ENCODE results near the gene KRT72. TPM values are rescaled to one million over a fixed set of nuclear protein-coding genes. Genes with fewer than 3 reads are reported as not detected.

Gene KRT72
- total RNA-seq, 2 donors from 2014 or later: not detected

- H3K9me3 Mint-ChIP-seq: no peaks in the 10 kb centered on the region
- H3K4me3 Mint-ChIP-seq: no peak overlapping the region
Measured at GRCh38 chr12:52584156-52584682, 17.0 kb downstream of the KRT72 start.

GRCh38 chr12:52582971-52583456 is 18.2 kb downstream of the KRT72 start:
- Mint-ChIP-seq H3K9me3 (no peaks in the 10 kb centered on the region), H3K4me1 (peaks cover 10% of the 10 kb centered on the region), H3K27ac (no peak overlapping the region), H3K4me3 (no peak overlapping the region), H3K27me3 (peaks cover 5% of the 10 kb centered on the region), H3K36me3 (ENCODE audit: low read depth) (no peaks in the 10 kb centered on the region)
- ATAC-seq (replicated peaks): peak; percentile 73

More at GRCh38 chr12:52584156-52584682, 17.0 kb downstream of the KRT72 start:
- no peak for ATAC-seq (replicated peaks)
- no peak overlapping the region for H3K27ac Mint-ChIP-seq
- no peaks in the 10 kb centered on the region for H3K36me3 Mint-ChIP-seq (ENCODE audit: low read depth)
- H3K27me3 Mint-ChIP-seq: peaks cover 5% of the 10 kb centered on the region
- H3K4me1 Mint-ChIP-seq: peaks cover 10% of the 10 kb centered on the region

- no peaks in the 10 kb centered on the region for H3K36me3 Mint-ChIP-seq (ENCODE audit: low read depth)
- peaks cover 10% of the 10 kb centered on the region for H3K4me1 Mint-ChIP-seq
- H3K27ac Mint-ChIP-seq: no peak overlapping the region
- no peak for ATAC-seq (replicated peaks)
- peaks cover 5% of the 10 kb centered on the region for H3K27me3 Mint-ChIP-seq
- no peaks in the 10 kb centered on the region for H3K9me3 Mint-ChIP-seq
- H3K4me3 Mint-ChIP-seq: no peak overlapping the region
Measured at GRCh38 chr12:52582486-52582885, 18.8 kb downstream of the KRT72 start.

GRCh38 chr12:52581481-52581880 is 19.8 kb downstream of the KRT72 start:
- Mint-ChIP-seq H3K4me1 (peaks cover 10% of the 10 kb centered on the region), H3K9me3 (no peaks in the 10 kb centered on the region)

GRCh38 chr12:52581066-52581465 is 20.2 kb downstream of the KRT72 start:
- Mint-ChIP-seq H3K4me3 (no peak overlapping the region), H3K4me1 (peaks cover 5% of the 10 kb centered on the region), H3K27me3 (peaks cover 6% of the 10 kb centered on the region), H3K27ac (no peak overlapping the region), H3K9me3 (no peaks in the 10 kb centered on the region), H3K36me3 (ENCODE audit: low read depth) (no peaks in the 10 kb centered on the region)
- no peak for ATAC-seq (replicated peaks)

More at GRCh38 chr12:52581481-52581880, 19.8 kb downstream of the KRT72 start:
- no peak overlapping the region for H3K4me3 Mint-ChIP-seq
- ATAC-seq (replicated peaks): no peak
- H3K27ac Mint-ChIP-seq: no peak overlapping the region
- peaks cover 5% of the 10 kb centered on the region for H3K27me3 Mint-ChIP-seq
- H3K36me3 Mint-ChIP-seq (ENCODE audit: low read depth): no peaks in the 10 kb centered on the region

- Mint-ChIP-seq H3K36me3 (ENCODE audit: low read depth) (no peaks in the 10 kb centered on the region), H3K27ac (no peak overlapping the region), H3K4me3 (no peak overlapping the region), H3K9me3 (no peaks in the 10 kb centered on the region), H3K4me1 (peaks cover 4% of the 10 kb centered on the region), H3K27me3 (peaks cover 9% of the 10 kb centered on the region)
- no peak for ATAC-seq (replicated peaks)
Measured at GRCh38 chr12:52580496-52580895, 20.8 kb downstream of the KRT72 start.

- Mint-ChIP-seq H3K4me3 (no peak overlapping the region), H3K36me3 (ENCODE audit: low read depth) (no peaks in the 10 kb centered on the region), H3K27ac (no peak overlapping the region), H3K27me3 (peaks cover 9% of the 10 kb centered on the region), H3K9me3 (no peaks in the 10 kb centered on the region), H3K4me1 (no peaks in the 10 kb centered on the region)
- no peak for ATAC-seq (replicated peaks)
Measured at GRCh38 chr12:52579468-52580465, 21.5 kb downstream of the KRT72 start.

GRCh38 chr12:52578469-52578868 is 22.8 kb downstream of the KRT72 start:
- Mint-ChIP-seq H3K4me3 (no peak overlapping the region), H3K27ac (no peak overlapping the region), H3K27me3 (peaks cover 9% of the 10 kb centered on the region), H3K4me1 (no peaks in the 10 kb centered on the region), H3K36me3 (ENCODE audit: low read depth) (no peaks in the 10 kb centered on the region), H3K9me3 (no peaks in the 10 kb centered on the region)
- no peak for ATAC-seq (replicated peaks)

- H3K4me3 Mint-ChIP-seq: no peak overlapping the region
- ATAC-seq (replicated peaks): no peak
- no peaks in the 10 kb centered on the region for H3K4me1 Mint-ChIP-seq
- peaks cover 14% of the 10 kb centered on the region for H3K27me3 Mint-ChIP-seq
- H3K27ac Mint-ChIP-seq: no peak overlapping the region
- no peaks in the 10 kb centered on the region for H3K9me3 Mint-ChIP-seq
- H3K36me3 Mint-ChIP-seq (ENCODE audit: low read depth): no peaks in the 10 kb centered on the region
Measured at GRCh38 chr12:52577316-52577715, 23.9 kb downstream of the KRT72 start.

- H3K9me3 Mint-ChIP-seq: no peaks in the 10 kb centered on the region
- no peak for ATAC-seq (replicated peaks)
- H3K36me3 Mint-ChIP-seq (ENCODE audit: low read depth): no peaks in the 10 kb centered on the region
- H3K4me1 Mint-ChIP-seq: no peaks in the 10 kb centered on the region
- no peak overlapping the region for H3K27ac Mint-ChIP-seq
- H3K27me3 Mint-ChIP-seq: peaks cover 14% of the 10 kb centered on the region
- H3K4me3 Mint-ChIP-seq: no peak overlapping the region
Measured at GRCh38 chr12:52575948-52576347, 25.3 kb downstream of the KRT72 start.

- Mint-ChIP-seq H3K9me3 (no peaks in the 10 kb centered on the region), H3K27me3 (peaks cover 11% of the 10 kb centered on the region), H3K36me3 (ENCODE audit: low read depth) (no peaks in the 10 kb centered on the region), H3K4me3 (no peak overlapping the region), H3K4me1 (no peaks in the 10 kb centered on the region), H3K27ac (no peak overlapping the region)
- ATAC-seq (replicated peaks): no peak
Measured at GRCh38 chr12:52575256-52575655, 26.0 kb downstream of the KRT72 start.

- Mint-ChIP-seq H3K27ac (no peak within 1 kb of the TSS), H3K36me3 (ENCODE audit: low read depth) (no peaks in the 10 kb centered on the region), H3K4me3 (no peak within 1 kb of the TSS), H3K27me3 (peaks cover 13% of the 10 kb centered on the region), H3K4me1 (no peaks in the 10 kb centered on the region), H3K9me3 (no peaks in the 10 kb centered on the region)
- ATAC-seq (replicated peaks): no peak
Measured at GRCh38 chr12:52573743-52574142, 27.5 kb downstream of the KRT72 start, which contains the start of gene KRT74. KRT74 (minus strand) TSS chr12:52573843; CDS start chr12:52573777, 66 bp downstream.

GRCh38 chr12:52573306-52573705 is 28.0 kb downstream of the KRT72 start:
- Mint-ChIP-seq H3K4me1 (no peaks in the 10 kb centered on the region), H3K36me3 (ENCODE audit: low read depth) (no peaks in the 10 kb centered on the region), H3K9me3 (no peaks in the 10 kb centered on the region), H3K27ac (no peak overlapping the region), H3K4me3 (no peak overlapping the region), H3K27me3 (peaks cover 13% of the 10 kb centered on the region)
- no peak for ATAC-seq (replicated peaks)

GRCh38 chr12:52570511-52570910 is 30.8 kb downstream of the KRT72 start:
- no peak overlapping the region for H3K4me3 Mint-ChIP-seq
- H3K36me3 Mint-ChIP-seq (ENCODE audit: low read depth): no peaks in the 10 kb centered on the region

GRCh38 chr12:52568111-52568510 is 33.2 kb downstream of the KRT72 start:
- no peak overlapping the region for H3K27ac Mint-ChIP-seq
- no peak for ATAC-seq (replicated peaks)
- no peaks in the 10 kb centered on the region for H3K4me1 Mint-ChIP-seq
- H3K4me3 Mint-ChIP-seq: no peak overlapping the region
- no peaks in the 10 kb centered on the region for H3K9me3 Mint-ChIP-seq
- H3K36me3 Mint-ChIP-seq (ENCODE audit: low read depth): no peaks in the 10 kb centered on the region
- H3K27me3 Mint-ChIP-seq: peaks cover 32% of the 10 kb centered on the region

More at GRCh38 chr12:52570511-52570910, 30.8 kb downstream of the KRT72 start:
- ATAC-seq (replicated peaks): no peak
- Mint-ChIP-seq H3K27me3 (peaks cover 18% of the 10 kb centered on the region), H3K27ac (no peak overlapping the region), H3K4me1 (no peaks in the 10 kb centered on the region), H3K9me3 (no peaks in the 10 kb centered on the region)

Data from activated T-helper 17 cell treated with anti-CD3 and anti-CD28 coated beads, Interleukin-2, amount 50 U/mL, for 72 hours (primary cell).